Measurements from ENCODE around the gene VWA7.
A peak's percentile ranks its signal among the peaks of the same experiment; 100 is the strongest.

Gene VWA7

GRCh38 chr6:31769684-31770371 is 7.3 kb downstream of the VWA7 start (continued):
- TF ChIP-seq KLF16 (tag by site-specific recombination; IDR thresholded peaks at IDR 0.05) (peak; percentile 60), ZNF670 (tag by site-specific recombination; IDR thresholded peaks at IDR 0.05; ENCODE audit: low read depth) (no peak), ZBTB8A (tag by site-specific recombination; IDR thresholded peaks at IDR 0.05) (0 out of 2 replicates have a peak, but pooled peaks have one; percentile 36), ZEB2 (tag by site-specific recombination; IDR thresholded peaks at IDR 0.05) (0 out of 2 replicates have a peak, but pooled peaks have one; percentile 49), ZBTB17 (tag by site-specific recombination; IDR thresholded peaks at IDR 0.05) (peak; percentile 56; the same call in 1 of the 2 replicates), REPIN1 (tag by site-specific recombination; IDR thresholded peaks at IDR 0.05; ENCODE audit: low read depth) (0 out of 2 replicates have a peak, but pooled peaks have one; percentile 19), GLI4 (tag by site-specific recombination; IDR thresholded peaks at IDR 0.05) (no peak), ZNF341 (tag by site-specific recombination; IDR thresholded peaks at IDR 0.05; ENCODE audit: low read depth) (peak; percentile 76), ZIC2 (tag by site-specific recombination; IDR thresholded peaks at IDR 0.05) (0 out of 2 replicates have a peak, but pooled peaks have one; percentile 43)
- TF ChIP-seq, protein P1, sequence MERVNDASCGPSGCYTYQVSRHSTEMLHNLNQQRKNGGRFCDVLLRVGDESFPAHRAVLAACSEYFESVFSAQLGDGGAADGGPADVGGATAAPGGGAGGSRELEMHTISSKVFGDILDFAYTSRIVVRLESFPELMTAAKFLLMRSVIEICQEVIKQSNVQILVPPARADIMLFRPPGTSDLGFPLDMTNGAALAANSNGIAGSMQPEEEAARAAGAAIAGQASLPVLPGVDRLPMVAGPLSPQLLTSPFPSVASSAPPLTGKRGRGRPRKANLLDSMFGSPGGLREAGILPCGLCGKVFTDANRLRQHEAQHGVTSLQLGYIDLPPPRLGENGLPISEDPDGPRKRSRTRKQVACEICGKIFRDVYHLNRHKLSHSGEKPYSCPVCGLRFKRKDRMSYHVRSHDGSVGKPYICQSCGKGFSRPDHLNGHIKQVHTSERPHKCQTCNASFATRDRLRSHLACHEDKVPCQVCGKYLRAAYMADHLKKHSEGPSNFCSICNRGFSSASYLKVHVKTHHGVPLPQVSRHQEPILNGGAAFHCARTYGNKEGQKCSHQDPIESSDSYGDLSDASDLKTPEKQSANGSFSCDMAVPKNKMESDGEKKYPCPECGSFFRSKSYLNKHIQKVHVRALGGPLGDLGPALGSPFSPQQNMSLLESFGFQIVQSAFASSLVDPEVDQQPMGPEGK (tag by site-specific recombination; IDR thresholded peaks at IDR 0.05): peak; percentile 74
- TF ChIP-seq, protein P2, sequence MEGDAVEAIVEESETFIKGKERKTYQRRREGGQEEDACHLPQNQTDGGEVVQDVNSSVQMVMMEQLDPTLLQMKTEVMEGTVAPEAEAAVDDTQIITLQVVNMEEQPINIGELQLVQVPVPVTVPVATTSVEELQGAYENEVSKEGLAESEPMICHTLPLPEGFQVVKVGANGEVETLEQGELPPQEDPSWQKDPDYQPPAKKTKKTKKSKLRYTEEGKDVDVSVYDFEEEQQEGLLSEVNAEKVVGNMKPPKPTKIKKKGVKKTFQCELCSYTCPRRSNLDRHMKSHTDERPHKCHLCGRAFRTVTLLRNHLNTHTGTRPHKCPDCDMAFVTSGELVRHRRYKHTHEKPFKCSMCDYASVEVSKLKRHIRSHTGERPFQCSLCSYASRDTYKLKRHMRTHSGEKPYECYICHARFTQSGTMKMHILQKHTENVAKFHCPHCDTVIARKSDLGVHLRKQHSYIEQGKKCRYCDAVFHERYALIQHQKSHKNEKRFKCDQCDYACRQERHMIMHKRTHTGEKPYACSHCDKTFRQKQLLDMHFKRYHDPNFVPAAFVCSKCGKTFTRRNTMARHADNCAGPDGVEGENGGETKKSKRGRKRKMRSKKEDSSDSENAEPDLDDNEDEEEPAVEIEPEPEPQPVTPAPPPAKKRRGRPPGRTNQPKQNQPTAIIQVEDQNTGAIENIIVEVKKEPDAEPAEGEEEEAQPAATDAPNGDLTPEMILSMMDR (tag by site-specific recombination; IDR thresholded peaks at IDR 0.05): peak; percentile 93

GRCh38 chr6:31768363-31769257 is 8.5 kb downstream of the VWA7 start:
- no peaks in the 10 kb centered on the region for H3K9me3 ChIP-seq (ENCODE audit: control insufficient read depth, insufficient read depth, low read depth, low read length)
- H3K36me3 ChIP-seq (ENCODE audit: control insufficient read depth in 2 of 2, insufficient read depth in 1 of 2, low read length in 2 of 2): peaks cover 0 to 13% of the 10 kb centered on the region in 2 experiments; a peak in 1 of 3 replicates
- H3K4me1 ChIP-seq (ENCODE audit: control insufficient read depth, insufficient read depth, low read length): no peaks in the 10 kb centered on the region
- TF ChIP-seq PRDM1 (tag by site-specific recombination; IDR thresholded peaks at IDR 0.05): peak; percentile 32; the same call in 1 of the 2 replicates
- TF ChIP-seq, protein P3, sequence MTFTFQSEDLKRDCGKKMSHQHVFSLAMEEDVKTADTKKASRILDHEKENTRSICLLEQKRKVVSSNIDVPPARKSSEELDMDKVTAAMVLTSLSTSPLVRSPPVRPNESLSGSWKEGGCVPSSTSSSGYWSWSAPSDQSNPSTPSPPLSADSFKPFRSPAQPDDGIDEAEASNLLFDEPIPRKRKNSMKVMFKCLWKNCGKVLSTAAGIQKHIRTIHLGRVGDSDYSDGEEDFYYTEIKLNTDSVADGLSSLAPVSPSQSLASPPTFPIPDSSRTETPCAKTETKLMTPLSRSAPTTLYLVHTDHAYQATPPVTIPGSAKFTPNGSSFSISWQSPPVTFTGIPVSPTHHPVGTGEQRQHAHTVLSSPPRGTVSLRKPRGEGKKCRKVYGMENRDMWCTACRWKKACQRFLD (tag by site-specific recombination; IDR thresholded peaks at IDR 0.05): no peak
- POLR2A ChIA-PET: interaction anchor here (1.0 to 7.2 kb wide), 8 partner anchors 19 to 114 kb away, joined by 3 to 48 read pairs (median 3); partner anchors contain the start of genes HSPA1B and NEU1
- no peak overlapping the region for H3K4me3 ChIP-seq (ENCODE audit: low read depth, low read length)
- CTCF ChIA-PET: interaction anchor here (0.5 to 2.6 kb wide), 25 partner anchors 8 to 820 kb away, joined by 3 to 50 read pairs (median 10); partner anchors contain the start of genes CLIC1, DDAH2, LSM2 and LY6G5C
- H3K27ac ChIP-seq (ENCODE audit: extremely low read depth, low read depth, low read length): no peak overlapping the region

GRCh38 chr6:31767096-31767645 is 10.0 kb downstream of the VWA7 start:
- Histone ChIP-seq H3K4me1 (ENCODE audit: control insufficient read depth, insufficient read depth, low read length) (no peaks in the 10 kb centered on the region), H3K27ac (ENCODE audit: extremely low read depth, low read depth, low read length) (no peak overlapping the region), H3K36me3 (ENCODE audit: control insufficient read depth in 2 of 2, insufficient read depth in 1 of 2, low read length in 2 of 2) (peaks cover 2 to 28% of the 10 kb centered on the region in 2 experiments; a peak in 1 of 3 replicates), H3K9me3 (ENCODE audit: control insufficient read depth, insufficient read depth, low read depth, low read length) (no peaks in the 10 kb centered on the region), H3K4me3 (ENCODE audit: low read depth, low read length) (no peak overlapping the region)
- CTCF ChIA-PET: interaction anchor here (1.0 to 1.9 kb wide), 2 partner anchors 29 to 86 kb away, joined by 3 to 6 read pairs; partner anchors contain the start of genes LY6G5C and VARS1
- POLR2A ChIA-PET: interaction anchor here (1.2 kb wide), 1 partner anchor 60 kb away, joined by 5 read pairs; the partner anchor contains the start of gene HSPA1B
- TF ChIP-seq MYNN (tag by site-specific recombination; IDR thresholded peaks at IDR 0.05; ENCODE audit: borderline replicate concordance) (no peak), ZNF416 (tag by site-specific recombination; IDR thresholded peaks at IDR 0.05) (no peak), ZNF341 (tag by site-specific recombination; IDR thresholded peaks at IDR 0.05; ENCODE audit: low read depth) (no peak), ZNF112 (tag by site-specific recombination; IDR thresholded peaks at IDR 0.05) (no peak)
- TF ChIP-seq, protein P4, sequence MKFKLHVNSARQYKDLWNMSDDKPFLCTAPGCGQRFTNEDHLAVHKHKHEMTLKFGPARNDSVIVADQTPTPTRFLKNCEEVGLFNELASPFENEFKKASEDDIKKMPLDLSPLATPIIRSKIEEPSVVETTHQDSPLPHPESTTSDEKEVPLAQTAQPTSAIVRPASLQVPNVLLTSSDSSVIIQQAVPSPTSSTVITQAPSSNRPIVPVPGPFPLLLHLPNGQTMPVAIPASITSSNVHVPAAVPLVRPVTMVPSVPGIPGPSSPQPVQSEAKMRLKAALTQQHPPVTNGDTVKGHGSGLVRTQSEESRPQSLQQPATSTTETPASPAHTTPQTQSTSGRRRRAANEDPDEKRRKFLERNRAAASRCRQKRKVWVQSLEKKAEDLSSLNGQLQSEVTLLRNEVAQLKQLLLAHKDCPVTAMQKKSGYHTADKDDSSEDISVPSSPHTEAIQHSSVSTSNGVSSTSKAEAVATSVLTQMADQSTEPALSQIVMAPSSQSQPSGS (tag by site-specific recombination; IDR thresholded peaks at IDR 0.05; ENCODE audit: low read depth): no peak
